ENCODE measurements around the gene C2orf76.

The C2orf76 gene

GRCh38 chr2:119360423-119360966, 6.1 kb downstream of the C2orf76 start:
- no peak for TF ChIP-seq ZFX (IDR thresholded peaks at IDR 0.05)
- no peak for TF ChIP-seq CTCF (conservative IDR thresholded peaks at IDR 0.05)
- no peak overlapping the region for H3K27ac ChIP-seq

GRCh38 chr2:119359774-119360173, 6.9 kb downstream of the C2orf76 start:
- no peak overlapping the region for H3K27ac ChIP-seq
- TF ChIP-seq ZFX (IDR thresholded peaks at IDR 0.05), result no peak
- no peak for TF ChIP-seq CTCF (conservative IDR thresholded peaks at IDR 0.05)

- no peak for TF ChIP-seq CTCF (conservative IDR thresholded peaks at IDR 0.05)
- H3K27ac ChIP-seq, result no peak overlapping the region
These were observed 11.8 kb downstream of the C2orf76 start for GRCh38 chr2:119354860-119355259.

GRCh38 chr2:119352357-119352756, 14.3 kb downstream of the C2orf76 start:
- H3K27ac ChIP-seq, result no peak overlapping the region
- TF ChIP-seq CTCF (conservative IDR thresholded peaks at IDR 0.05), result no peak
- no peak for TF ChIP-seq ZFX (IDR thresholded peaks at IDR 0.05)

GRCh38 chr2:119350311-119350998, 16.2 kb downstream of the C2orf76 start:
- no peak for TF ChIP-seq ZFX (IDR thresholded peaks at IDR 0.05)
- no peak for TF ChIP-seq CTCF (conservative IDR thresholded peaks at IDR 0.05)

GRCh38 chr2:119349289-119349688, 17.3 kb downstream of the C2orf76 start:
- no peak overlapping the region for H3K27ac ChIP-seq
- TF ChIP-seq CTCF (conservative IDR thresholded peaks at IDR 0.05), result no peak
- no peak for TF ChIP-seq ZFX (IDR thresholded peaks at IDR 0.05)

More at GRCh38 chr2:119350311-119350998, 16.2 kb downstream of the C2orf76 start:
- H3K27ac ChIP-seq, result no peak overlapping the region

GRCh38 chr2:119341684-119342083, 24.9 kb downstream of the C2orf76 start:
- TF ChIP-seq ZFX (IDR thresholded peaks at IDR 0.05) (no peak), CTCF (conservative IDR thresholded peaks at IDR 0.05) (no peak)
- H3K27ac ChIP-seq, result no peak overlapping the region

All from C4-2B (cell line).